ENCODE results near the gene DSN1. TPM values are rescaled to one million over a fixed set of nuclear protein-coding genes. Genes with fewer than 3 reads are reported as not detected.

DSN1 gene
- polyA plus RNA-seq, 1 donor (not counting 4 experiments of a cell fraction or from before 2014, with no cell fraction given) = 12.7 TPM

GRCh38 chr20:36745927-36746659 lies 27.5 kb downstream of the DSN1 start, which contains the start of gene NDRG3:
Gene NDRG3 (minus strand): TSS chr20:36746090. CDS start chr20:36721735, 24,355 bp downstream.
- Histone ChIP-seq H3K79me2 (ENCODE audit: control insufficient read depth, insufficient read depth, low read length) (peaks cover 6% of the 10 kb centered on the region), H2AFZ (ENCODE audit: control insufficient read depth, low read length) (peak within 1 kb of the TSS; percentile 98), H3K36me3 (ENCODE audit: control insufficient read depth in 2 of 2, extremely low read depth in 1 of 2, insufficient read depth in 2 of 2, low read length in 2 of 2) (no peaks in the 10 kb centered on the region), H4K20me1 (ENCODE audit: control insufficient read depth, extremely low read depth, insufficient read depth, low read length) (no peaks in the 10 kb centered on the region), H3K9me1 (ENCODE audit: control insufficient read depth, extremely low read depth, insufficient read depth, low read length) (no peaks in the 10 kb centered on the region), H3K4me2 (ENCODE audit: control insufficient read depth, extremely low read depth, insufficient read depth, low read depth, low read length) (peak within 1 kb of the TSS; percentile 98), H3K4me1 (ENCODE audit: control insufficient read depth, extremely low read depth, insufficient read depth, low read length) (peaks cover 16% of the 10 kb centered on the region), H3K27me3 (ENCODE audit: control insufficient read depth, extremely low read depth, insufficient read depth, low read length) (no peaks in the 10 kb centered on the region), H3K4me3 (ENCODE audit: control insufficient read depth in 2 of 3, extremely low read depth in 1 of 3, insufficient read depth in 2 of 3, low read depth in 1 of 3, low read length in 3 of 3) (peak within 1 kb of the TSS; percentile 80 to 94 (median 87)), H3K9me3 (ENCODE audit: control insufficient read depth, low read depth, low read length) (no peaks in the 10 kb centered on the region), H3K9ac (ENCODE audit: control insufficient read depth, extremely low read depth, insufficient read depth, low read length) (peak within 1 kb of the TSS; percentile 77), H3K27ac (ENCODE audit: control insufficient read depth, insufficient read depth, low read length) (peak within 1 kb of the TSS; percentile 75)
- DNase-seq (ENCODE audit: low read depth, low spot score) = peak; percentile 52
- dilution Hi-C loops (cut with MboI; ENCODE audit: extremely low pct_ligation_motif_present, low sequenced_read_pairs) = no loop called here
- no peak for FAIRE-seq
- no peak for TF ChIP-seq EZH2 (IDR thresholded peaks at IDR 0.05; ENCODE audit: low read length)
- peak in 1 of 3 experiments; percentile 8 for TF ChIP-seq CTCF (optimal IDR thresholded peaks at IDR 0.05 in 1 of 3, IDR thresholded peaks at IDR 0.05 in 1 of 3, conservative IDR thresholded peaks at IDR 0.05 in 1 of 3; ENCODE audit: extremely low read depth in 1 of 3, insufficient read depth in 2 of 3, low read length in 3 of 3)

DNA sequence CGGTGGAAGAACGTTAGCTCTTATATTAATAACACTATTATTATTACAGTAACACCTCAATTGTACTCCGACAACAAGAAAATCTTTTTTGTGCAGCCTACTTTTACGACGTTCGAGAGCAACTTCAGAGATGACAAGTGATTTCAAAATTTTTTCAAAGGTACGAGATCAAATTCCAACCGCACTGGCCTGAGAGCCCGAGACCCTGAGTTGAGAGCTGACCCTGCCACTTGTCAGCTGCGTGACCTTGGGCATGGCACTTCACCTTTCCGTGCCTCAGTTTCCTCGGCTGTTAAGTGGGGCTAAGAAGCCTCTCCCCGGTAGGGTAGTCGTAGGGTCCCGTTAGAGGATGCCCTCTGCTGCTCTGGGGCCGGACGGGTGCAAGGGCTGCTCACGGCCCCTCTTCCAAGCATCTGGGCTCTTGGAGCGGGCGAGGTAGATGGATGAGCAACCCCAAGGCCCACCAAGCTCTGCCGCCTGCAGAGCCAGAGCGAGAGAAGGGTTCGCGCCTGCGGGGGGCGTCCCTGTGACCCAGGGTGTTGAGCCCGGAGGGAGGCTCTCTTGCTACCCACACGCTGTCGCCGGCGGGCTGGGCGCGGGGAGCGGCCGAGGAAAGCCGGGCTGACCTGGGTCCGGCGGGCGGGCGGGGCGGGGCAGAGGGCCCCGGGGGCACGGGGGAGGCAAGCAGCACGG lies 28.2 kb downstream of the DSN1 start:
- FAIRE-seq = no peak
- peak overlapping the region; percentile 26 for H3K27ac ChIP-seq (ENCODE audit: control insufficient read depth, insufficient read depth, low read length)
- H3K9me1 ChIP-seq (ENCODE audit: control insufficient read depth, extremely low read depth, insufficient read depth, low read length) = no peaks in the 10 kb centered on the region
- no peaks in the 10 kb centered on the region for H4K20me1 ChIP-seq (ENCODE audit: control insufficient read depth, extremely low read depth, insufficient read depth, low read length)
- peak overlapping the region; percentile 80 to 94 (median 83) for H3K4me3 ChIP-seq (ENCODE audit: control insufficient read depth in 2 of 3, extremely low read depth in 1 of 3, insufficient read depth in 2 of 3, low read depth in 1 of 3, low read length in 3 of 3)
- H3K4me1 ChIP-seq (ENCODE audit: control insufficient read depth, extremely low read depth, insufficient read depth, low read length) = peaks cover 16% of the 10 kb centered on the region
- H3K9ac ChIP-seq (ENCODE audit: control insufficient read depth, extremely low read depth, insufficient read depth, low read length) = peak overlapping the region; percentile 69
- H3K9me3 ChIP-seq (ENCODE audit: control insufficient read depth, low read depth, low read length) = no peaks in the 10 kb centered on the region
- H3K79me2 ChIP-seq (ENCODE audit: control insufficient read depth, insufficient read depth, low read length) = peaks cover 6% of the 10 kb centered on the region
- H3K27me3 ChIP-seq (ENCODE audit: control insufficient read depth, extremely low read depth, insufficient read depth, low read length) = no peaks in the 10 kb centered on the region
- peak overlapping the region; percentile 84 for H2AFZ ChIP-seq (ENCODE audit: control insufficient read depth, low read length)
- dilution Hi-C loops (cut with MboI; ENCODE audit: extremely low pct_ligation_motif_present, low sequenced_read_pairs) = no loop called here
- peak overlapping the region; percentile 98 for H3K4me2 ChIP-seq (ENCODE audit: control insufficient read depth, extremely low read depth, insufficient read depth, low read depth, low read length)
- no peaks in the 10 kb centered on the region for H3K36me3 ChIP-seq (ENCODE audit: control insufficient read depth in 2 of 2, extremely low read depth in 1 of 2, insufficient read depth in 2 of 2, low read length in 2 of 2)
- no peak for DNase-seq (ENCODE audit: low read depth, low spot score)
- TF ChIP-seq EZH2 (IDR thresholded peaks at IDR 0.05; ENCODE audit: low read length) (no peak), CTCF (optimal IDR thresholded peaks at IDR 0.05 in 1 of 3, IDR thresholded peaks at IDR 0.05 in 1 of 3, conservative IDR thresholded peaks at IDR 0.05 in 1 of 3; ENCODE audit: extremely low read depth in 1 of 3, insufficient read depth in 2 of 3, low read length in 3 of 3) (no peak)
